Esophagus (tissue), 2 donors: ENCODE measurements around the gene RGL1. TPM values are rescaled to one million over a fixed set of nuclear protein-coding genes. Genes with fewer than 3 reads are reported as not detected.

ENCODE experiments used
- H3K27ac ChIP-seq, 2 donors: one replicate each; pipeline ENCODE4 v1.5.1; 2013; ENCODE audit warnings: low read depth in 2 of 2, mild to moderate bottlenecking in 2 of 2, inconsistent platforms in 1 of 2, low read length in 1 of 2, moderate library complexity in 1 of 2
- H3K27me3 ChIP-seq, 2 donors: one replicate each; pipeline ENCODE4 v1.6.1; 2013; ENCODE audit warnings: low read length in 2 of 2, control low read depth in 1 of 2, mild to moderate bottlenecking in 1 of 2; ENCODE audit not compliant: insufficient read depth in 2 of 2, control insufficient read depth in 1 of 2
- H3K36me3 ChIP-seq, 2 donors: one replicate each; pipeline ENCODE4 v1.6.1; 2013; ENCODE audit warnings: low read length in 1 of 2; ENCODE audit not compliant: control insufficient read depth in 2 of 2, insufficient read depth in 2 of 2
- H3K4me1 ChIP-seq, 2 donors: one replicate each; pipeline ENCODE4 v1.6.1; 2013; ENCODE audit warnings: low read length in 1 of 2; ENCODE audit not compliant: control insufficient read depth in 2 of 2, insufficient read depth in 2 of 2
- H3K4me3 ChIP-seq, 2 donors: one replicate each; pipeline ENCODE4 v1.5.1; 2013; ENCODE audit warnings: low read length in 2 of 2, mild to moderate bottlenecking in 2 of 2, low read depth in 1 of 2, moderate library complexity in 1 of 2
- H3K9me3 ChIP-seq, 2 donors: one replicate each; pipeline ENCODE4 v1.6.1; 2013; ENCODE audit warnings: mild to moderate bottlenecking in 2 of 2, low read depth in 1 of 2, low read length in 1 of 2, moderate library complexity in 1 of 2; ENCODE audit not compliant: control insufficient read depth in 2 of 2, insufficient read depth in 1 of 2
- WGBS, 2 donors: extraction: QIAGEN DNeasy Blood & Tissue Kit; methylation state at CpG; one replicate each; pipeline ENCODE4 v1.1.7; 2013; 5-methylcytosine and 5-hydroxymethylcytosine counted together
- polyA plus RNA-seq, 2 donors: library from polyadenylated mRNA; stranded (reverse); fragments of 200-250 nt; gene quantifications; one replicate each; pipeline ENCODE4 v1.2.3, GENCODE V29; 2013
- donor health status: healthy with polysubstance abuse.
- donor health status: Bipolar disorder and iron deficiency.

Gene RGL1
- polyA plus RNA-seq, 2 donors = 1.6 TPM

GRCh38 chr1:183880531-183881243, 75.8 kb downstream of the RGL1 start:
- H3K9me3 ChIP-seq = no peaks in the 10 kb centered on the region
- no peak overlapping the region for H3K4me3 ChIP-seq
- peaks cover 0 to 8% of the 10 kb centered on the region in 2 donors for H3K4me1 ChIP-seq
- 82 to 85% methylated on average over 6 of the region's 6 CpGs for WGBS, 2 donors
- peaks cover 0 to 2% of the 10 kb centered on the region in 2 donors for H3K36me3 ChIP-seq
- no peak overlapping the region for H3K27ac ChIP-seq
- no peaks in the 10 kb centered on the region for H3K27me3 ChIP-seq

GRCh38 chr1:183881387-183882131, 76.6 kb downstream of the RGL1 start:
- Histone ChIP-seq H3K36me3 (peaks cover 0 to 2% of the 10 kb centered on the region in 2 donors), H3K27me3 (no peaks in the 10 kb centered on the region), H3K9me3 (no peaks in the 10 kb centered on the region), H3K4me3 (no peak overlapping the region), H3K4me1 (peaks cover 0 to 8% of the 10 kb centered on the region in 2 donors), H3K27ac (peak overlapping the region in 1 of 2 donors; percentile 24)
- 26 to 37% methylated on average over 4 of the region's 4 CpGs for WGBS, 2 donors

- Histone ChIP-seq H3K27ac (peak overlapping the region in 1 of 2 donors; percentile 34), H3K9me3 (no peaks in the 10 kb centered on the region), H3K4me1 (peaks cover 0 to 8% of the 10 kb centered on the region in 2 donors), H3K27me3 (no peaks in the 10 kb centered on the region), H3K4me3 (no peak overlapping the region), H3K36me3 (peaks cover 0 to 2% of the 10 kb centered on the region in 2 donors)
- 68 to 70% methylated on average over 8 of the region's 8 CpGs for WGBS, 2 donors
These were observed 77.6 kb downstream of the RGL1 start for GRCh38 chr1:183882335-183883167.

GRCh38 chr1:183883623-183884022, 78.7 kb downstream of the RGL1 start:
- WGBS, 2 donors = 82 to 84% methylated on average over 5 of the region's 5 CpGs

GRCh38 chr1:183884526-183884925, 79.6 kb downstream of the RGL1 start:
- peaks cover 0 to 8% of the 10 kb centered on the region in 2 donors for H3K4me1 ChIP-seq
- no peaks in the 10 kb centered on the region for H3K9me3 ChIP-seq
- no peaks in the 10 kb centered on the region for H3K27me3 ChIP-seq
- no peak overlapping the region for H3K27ac ChIP-seq
- peaks cover 0 to 2% of the 10 kb centered on the region in 2 donors for H3K36me3 ChIP-seq
- WGBS, 2 donors = 92 to 93% methylated on average over 4 of the region's 4 CpGs
- H3K4me3 ChIP-seq = no peak overlapping the region

More at GRCh38 chr1:183883623-183884022, 78.7 kb downstream of the RGL1 start:
- peaks cover 0 to 8% of the 10 kb centered on the region in 2 donors for H3K4me1 ChIP-seq
- peaks cover 0 to 2% of the 10 kb centered on the region in 2 donors for H3K36me3 ChIP-seq
- H3K9me3 ChIP-seq = no peaks in the 10 kb centered on the region
- no peak overlapping the region for H3K27ac ChIP-seq
- no peak overlapping the region for H3K4me3 ChIP-seq
- H3K27me3 ChIP-seq = no peaks in the 10 kb centered on the region

- WGBS, 2 donors = 83 to 97% methylated on average over 1 of the region's 1 CpG
- Histone ChIP-seq H3K4me1 (peaks cover 0 to 8% of the 10 kb centered on the region in 2 donors), H3K36me3 (peaks cover 0 to 2% of the 10 kb centered on the region in 2 donors), H3K9me3 (no peaks in the 10 kb centered on the region), H3K27me3 (no peaks in the 10 kb centered on the region), H3K27ac (no peak overlapping the region), H3K4me3 (no peak overlapping the region)
These were observed 80.3 kb downstream of the RGL1 start for GRCh38 chr1:183885142-183885735.

GRCh38 chr1:183886083-183886828, 81.3 kb downstream of the RGL1 start:
- no peak overlapping the region for H3K4me3 ChIP-seq
- no peaks in the 10 kb centered on the region for H3K27me3 ChIP-seq
- no peak overlapping the region for H3K27ac ChIP-seq
- 90 to 93% methylated on average over 3 of the region's 3 CpGs for WGBS, 2 donors
- H3K4me1 ChIP-seq = peaks cover 0 to 8% of the 10 kb centered on the region in 2 donors
- H3K9me3 ChIP-seq = no peaks in the 10 kb centered on the region
- H3K36me3 ChIP-seq = peaks cover 0 to 2% of the 10 kb centered on the region in 2 donors

- H3K27ac ChIP-seq = no peak overlapping the region
- H3K27me3 ChIP-seq = no peaks in the 10 kb centered on the region
These were observed 81.9 kb downstream of the RGL1 start for GRCh38 chr1:183886853-183887252.

More at GRCh38 chr1:183886853-183887252, 81.9 kb downstream of the RGL1 start:
- peaks cover 0 to 2% of the 10 kb centered on the region in 2 donors for H3K36me3 ChIP-seq
- no peak overlapping the region for H3K4me3 ChIP-seq
- peaks cover 0 to 5% of the 10 kb centered on the region in 2 donors for H3K4me1 ChIP-seq
- no peaks in the 10 kb centered on the region for H3K9me3 ChIP-seq
